ENCODE results near the gene PAFAH1B1.

The PAFAH1B1 gene

GRCh38 chr17:2551928-2552327, 41.5 kb upstream of the PAFAH1B1 start:
- CTCF ChIA-PET: no interaction called here
- POLR2A ChIA-PET: no interaction called here
- no peak for TF ChIP-seq CTCF (IDR thresholded peaks at IDR 0.05; ENCODE audit: insufficient read depth, low read length, missing control alignments)
- DNase-seq (ENCODE audit: low read depth, low spot score): no peak
- H3K4me3 ChIP-seq (ENCODE audit: low read depth, low read length): no peak overlapping the region

GRCh38 chr17:2560658-2561057, 32.8 kb upstream of the PAFAH1B1 start:
- TF ChIP-seq CTCF (IDR thresholded peaks at IDR 0.05; ENCODE audit: insufficient read depth, low read length, missing control alignments): no peak
- ChIA-PET CTCF (no interaction called here), POLR2A (no interaction called here)
- DNase-seq (ENCODE audit: low read depth, low spot score): no peak
- H3K4me3 ChIP-seq (ENCODE audit: low read depth, low read length): no peak overlapping the region

- no peak overlapping the region for H3K4me3 ChIP-seq (ENCODE audit: low read depth, low read length)
- no peak for TF ChIP-seq CTCF (IDR thresholded peaks at IDR 0.05; ENCODE audit: insufficient read depth, low read length, missing control alignments)
- ChIA-PET CTCF (no interaction called here), POLR2A (no interaction called here)
- DNase-seq (ENCODE audit: low read depth, low spot score): no peak
These were observed 31.1 kb upstream of the PAFAH1B1 start for GRCh38 chr17:2562162-2562858.

- no peak for DNase-seq (ENCODE audit: low read depth, low spot score)
- CTCF ChIA-PET: no interaction called here
- POLR2A ChIA-PET: no interaction called here
These were observed 30.4 kb upstream of the PAFAH1B1 start for GRCh38 chr17:2563061-2563460.

GRCh38 chr17:2563543-2563942, 29.9 kb upstream of the PAFAH1B1 start:
- no peak overlapping the region for H3K4me3 ChIP-seq (ENCODE audit: low read depth, low read length)
- POLR2A ChIA-PET: no interaction called here
- CTCF ChIA-PET: no interaction called here
- no peak for TF ChIP-seq CTCF (IDR thresholded peaks at IDR 0.05; ENCODE audit: insufficient read depth, low read length, missing control alignments)
- no peak for DNase-seq (ENCODE audit: low read depth, low spot score)

More at GRCh38 chr17:2563061-2563460, 30.4 kb upstream of the PAFAH1B1 start:
- no peak overlapping the region for H3K4me3 ChIP-seq (ENCODE audit: low read depth, low read length)
- no peak for TF ChIP-seq CTCF (IDR thresholded peaks at IDR 0.05; ENCODE audit: insufficient read depth, low read length, missing control alignments)

- ChIA-PET POLR2A (no interaction called here), CTCF (no interaction called here)
- TF ChIP-seq CTCF (IDR thresholded peaks at IDR 0.05; ENCODE audit: insufficient read depth, low read length, missing control alignments): no peak
- no peak overlapping the region for H3K4me3 ChIP-seq (ENCODE audit: low read depth, low read length)
- DNase-seq (ENCODE audit: low read depth, low spot score): no peak
These were observed 28.6 kb upstream of the PAFAH1B1 start for GRCh38 chr17:2564877-2565276.
